ENCODE results near the gene CHRM1.
"Not testable (repeated sequence)": the region's sequence is repeated elsewhere in the genome, so short reads cannot be mapped to it uniquely, and the experiment has no call there.

Gene CHRM1

GRCh38 chr11:62875698-62876478, 45.3 kb downstream of the CHRM1 start:
- no peak for DNase-seq (ENCODE audit: low read depth)

- DNase-seq (ENCODE audit: low read depth), result no peak
These were observed 46.3 kb downstream of the CHRM1 start for GRCh38 chr11:62874851-62875250.

GRCh38 chr11:62865635-62866034, 55.5 kb downstream of the CHRM1 start:
- no peak for DNase-seq (ENCODE audit: low read depth)

GRCh38 chr11:62863687-62864335, 57.4 kb downstream of the CHRM1 start:
- DNase-seq (ENCODE audit: low read depth), result no peak

GRCh38 chr11:62861564-62862192, 59.5 kb downstream of the CHRM1 start:
- not testable (repeated sequence) for DNase-seq (ENCODE audit: low read depth)

- DNase-seq (ENCODE audit: low read depth), result no peak
These were observed 60.2 kb downstream of the CHRM1 start for GRCh38 chr11:62860835-62861563.

GRCh38 chr11:62859281-62859703, 61.9 kb downstream of the CHRM1 start:
- DNase-seq (ENCODE audit: low read depth), result not testable (repeated sequence)
